G401 (cell line): ENCODE data around the gene RNF126. TPM values are rescaled to one million over a fixed set of nuclear protein-coding genes. Genes with fewer than 3 reads are reported as not detected.
"Not testable (repeated sequence)": the region's sequence is repeated elsewhere in the genome, so short reads cannot be mapped to it uniquely, and the experiment has no call there.

Experiments
- DNase-seq: peaks from one replicate; pipeline ENCODE4 v3.0.0-alpha.2; 2015; ENCODE audit warnings: low spot score
- in situ Hi-C: cut with HindIII; loops from 2 replicates; pipeline ENCODE4 v1.10.0; 2016; ENCODE audit warnings: low sequenced_read_pairs, mixed read lengths
- total RNA-seq: library from RNA; depleted of rRNA; stranded (reverse); fragments of >200 nt; shearing (Covaris generic); gene quantifications from 2 replicates; pipeline ENCODE4 v1.2.3, GENCODE V29; 2014

RNF126 gene
- total RNA-seq, 1 experiment from 2014 or later = 48.7 TPM

DNA sequence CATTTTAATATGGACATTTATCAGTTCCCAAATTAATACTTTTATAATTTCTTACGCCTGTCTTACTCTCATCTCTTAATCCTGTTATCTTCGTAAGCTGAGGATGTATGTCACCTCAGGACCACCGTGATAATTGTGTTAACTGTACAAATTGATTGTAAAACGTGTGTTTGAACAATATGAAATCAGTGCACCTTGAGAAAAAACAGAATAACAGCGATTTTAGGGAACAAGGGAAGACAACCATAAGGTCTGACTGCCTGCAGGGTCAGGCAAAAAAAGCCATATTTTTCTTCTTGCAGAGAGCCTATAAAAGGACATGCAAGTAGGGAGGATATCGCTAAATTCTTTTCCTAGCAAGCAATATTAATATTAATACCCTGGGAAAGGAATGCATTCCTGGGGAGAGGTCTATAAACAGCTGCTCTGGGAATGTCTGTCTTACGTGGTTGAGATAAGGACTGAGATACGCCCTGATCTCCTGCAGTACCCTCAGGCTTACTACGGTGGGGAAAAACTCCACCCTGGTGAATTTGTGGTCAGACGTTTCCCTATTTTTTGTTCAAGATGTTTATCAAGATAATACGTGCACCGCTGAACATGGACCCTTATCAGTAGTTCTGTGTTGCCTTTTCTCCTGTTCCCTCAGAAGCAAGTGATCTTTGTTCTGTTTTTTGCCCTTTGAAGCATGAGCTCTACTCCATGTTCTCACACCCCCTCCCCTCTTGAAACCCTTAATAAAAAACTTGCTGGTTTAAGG lies 5.8 kb upstream of the RNF126 start:
- DNase-seq, in situ Hi-C loops: not testable (repeated sequence)

DNA sequence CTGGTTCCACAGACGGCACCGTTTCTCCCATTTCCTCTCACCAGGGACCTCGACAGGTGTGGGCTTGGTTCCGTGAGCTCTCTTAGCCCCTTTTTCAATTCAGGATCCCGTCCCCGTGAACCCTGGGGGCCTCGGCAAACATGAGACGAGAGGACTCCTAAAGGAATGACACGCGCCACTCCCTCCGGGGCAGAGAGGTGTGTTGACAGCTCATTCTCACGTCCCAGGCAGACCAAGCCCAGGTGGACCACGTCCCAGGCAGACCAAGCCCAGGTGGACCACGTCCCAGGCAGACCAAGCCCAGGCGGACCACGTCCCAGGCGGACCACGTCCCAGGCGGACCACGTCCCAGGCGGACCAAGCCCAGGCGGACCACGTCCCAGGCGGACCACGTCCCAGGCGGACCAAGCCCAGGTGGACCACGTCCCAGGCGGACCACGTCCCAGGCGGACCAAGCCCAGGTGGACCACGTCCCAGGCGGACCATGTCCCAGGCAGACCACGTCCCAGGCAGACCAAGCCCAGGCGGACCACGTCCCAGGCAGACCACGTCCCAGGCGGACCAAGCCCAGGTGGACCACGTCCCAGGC lies 4.1 kb upstream of the RNF126 start:
- DNase-seq, in situ Hi-C loops: not testable (repeated sequence)

GRCh38 chr19:664913-665443 lies 2.0 kb upstream of the RNF126 start:
- DNase-seq = peak; percentile 80
- in situ Hi-C loops = no loop called here

GRCh38 chr19:663682-664117 lies 686 bp upstream of the RNF126 start:
- in situ Hi-C loops = no loop called here
- no peak for DNase-seq

GRCh38 chr19:662207-662961 lies 630 bp downstream of the RNF126 start:
- no peak for DNase-seq
- in situ Hi-C loops = no loop called here

GRCh38 chr19:661427-662196 lies 1.4 kb downstream of the RNF126 start:
- DNase-seq = no peak
- in situ Hi-C loops = no loop called here

- in situ Hi-C loops = no loop called here
- DNase-seq = no peak
These were observed 2.1 kb downstream of the RNF126 start for GRCh38 chr19:660793-661426.

GRCh38 chr19:658916-659839 lies 3.8 kb downstream of the RNF126 start:
- DNase-seq = peak; percentile 64
- in situ Hi-C loops = no loop called here

DNA sequence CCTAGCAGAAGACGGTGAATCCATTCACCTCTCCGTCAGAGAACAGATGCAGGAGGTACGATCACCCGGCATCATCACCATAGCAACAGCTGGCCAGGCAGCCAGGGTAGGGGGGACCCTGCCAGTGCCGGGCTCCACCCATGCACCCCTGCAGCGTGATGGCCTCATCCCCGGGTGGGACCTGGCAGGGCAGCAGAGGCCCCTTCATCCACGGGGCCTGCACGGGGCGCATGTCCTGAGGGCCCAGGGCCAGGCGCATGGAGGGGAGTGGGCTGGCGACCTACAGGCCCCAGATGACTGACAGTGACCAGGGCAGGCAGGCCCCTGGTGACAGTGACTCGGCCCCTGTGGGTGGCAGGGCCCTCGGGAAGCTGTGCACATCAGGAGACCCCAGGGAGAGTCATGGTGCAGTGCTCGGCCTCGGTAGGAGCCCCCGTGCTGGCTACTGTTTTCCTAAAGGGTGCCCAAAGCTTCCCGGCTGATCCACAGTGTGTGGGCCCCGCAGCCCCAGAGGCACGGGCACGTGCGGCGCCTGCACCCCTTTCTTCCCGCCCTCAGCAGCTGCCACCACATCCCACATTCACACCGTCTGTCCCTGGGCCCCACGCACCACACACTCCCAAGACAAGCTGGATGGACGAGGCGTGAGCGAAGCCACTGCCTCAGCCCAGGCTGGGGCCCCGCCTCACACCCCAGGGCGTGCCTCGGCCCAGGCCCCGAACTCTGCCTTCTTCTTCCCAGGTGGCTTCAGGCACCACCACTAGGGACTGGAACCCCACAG lies 4.8 kb downstream of the RNF126 start:
- DNase-seq = no peak
- in situ Hi-C loops = no loop called here

DNA sequence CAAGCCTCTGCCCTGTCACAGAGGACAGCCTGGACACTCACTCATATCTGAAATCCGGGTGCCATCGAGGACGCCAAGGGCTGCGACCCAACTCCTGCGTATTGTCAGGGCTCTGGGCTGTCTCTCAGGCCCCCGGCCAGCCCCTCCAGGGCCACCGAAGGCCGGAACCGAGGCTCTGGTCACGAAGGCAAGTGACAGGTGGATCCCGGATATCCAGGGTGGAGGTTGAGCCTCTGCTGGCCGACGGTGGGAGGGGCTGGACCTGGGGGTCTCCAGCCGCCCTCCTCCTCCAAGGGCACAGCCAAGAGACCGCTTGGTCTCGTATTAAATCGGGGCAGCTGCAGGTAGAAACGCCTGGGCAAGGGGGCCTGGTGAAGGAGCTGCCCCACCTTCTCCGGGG lies 5.4 kb downstream of the RNF126 start:
- no peak for DNase-seq
- in situ Hi-C loops = no loop called here

GRCh38 chr19:656751-657559 lies 6.1 kb downstream of the RNF126 start:
- DNase-seq = no peak
- in situ Hi-C loops = no loop called here

DNA sequence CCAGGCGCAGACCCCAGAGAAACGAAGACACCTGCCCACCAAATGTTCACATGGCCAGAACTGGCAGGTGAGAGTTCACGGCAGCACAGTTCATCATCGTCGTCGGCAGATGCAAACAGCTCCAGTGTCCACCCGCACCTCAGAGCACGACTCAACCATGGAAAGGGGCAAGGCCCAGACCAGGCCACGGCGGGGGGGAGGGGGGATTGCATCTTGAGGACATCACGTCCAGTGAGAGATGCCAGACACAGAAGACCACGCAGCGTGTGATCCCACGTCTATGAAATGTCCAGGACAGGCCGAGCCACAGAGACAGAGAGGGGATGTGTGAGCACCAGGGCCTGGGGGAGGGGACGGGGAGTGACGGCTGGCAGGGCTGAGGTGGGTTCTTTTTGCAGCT lies 7.3 kb downstream of the RNF126 start:
- no peak for DNase-seq
- in situ Hi-C loops = no loop called here

GRCh38 chr19:653425-653824 lies 9.6 kb downstream of the RNF126 start:
- in situ Hi-C loops = no loop called here
- DNase-seq = no peak

DNA sequence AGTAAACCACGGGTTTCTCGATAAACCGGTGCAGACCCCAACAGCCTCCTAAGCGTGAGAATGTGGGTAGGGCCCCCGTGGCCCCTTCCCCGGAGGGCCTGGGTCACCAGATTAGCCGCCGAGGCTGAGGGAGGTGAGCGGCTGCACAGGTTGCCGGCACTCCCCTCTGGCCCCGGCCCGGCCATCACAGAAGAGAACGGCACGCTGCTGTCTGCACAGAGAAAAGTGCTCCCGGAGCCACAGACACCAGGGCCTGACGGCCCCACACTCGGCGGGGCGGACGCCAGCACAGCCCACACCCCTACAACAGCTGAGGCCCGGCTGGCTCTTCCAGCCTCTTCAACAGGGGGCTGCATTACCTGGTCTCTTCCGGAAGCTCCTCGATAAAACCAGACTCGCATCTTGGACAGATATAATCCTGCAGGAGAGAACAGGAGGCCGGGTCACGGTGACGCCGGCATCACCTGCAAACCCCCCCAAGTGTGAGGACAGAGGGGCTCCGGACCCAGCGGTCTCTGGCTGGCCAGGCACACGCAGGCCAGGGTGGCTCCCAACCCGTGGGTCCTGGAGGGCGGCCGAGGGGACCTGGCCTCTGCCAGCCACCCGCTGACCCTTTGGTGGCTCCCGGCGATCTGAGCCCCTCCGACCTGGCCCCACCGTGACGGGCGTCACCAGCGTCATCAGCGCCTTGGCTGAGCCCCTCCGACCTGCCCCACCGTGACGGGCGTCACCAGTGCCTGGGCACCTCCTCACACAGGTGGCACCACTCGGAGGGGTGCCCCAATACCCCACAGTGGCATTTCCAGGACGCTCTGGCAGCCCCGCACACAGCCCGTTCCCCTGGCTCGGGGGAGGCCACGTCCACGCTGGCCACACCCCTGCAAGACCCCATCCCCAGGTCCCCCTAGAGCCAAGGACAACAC lies 10.3 kb downstream of the RNF126 start:
- in situ Hi-C loops = no loop called here

GRCh38 chr19:651991-652390 lies 11.0 kb downstream of the RNF126 start:
- DNase-seq = no peak
- in situ Hi-C loops = no loop called here

More for the DNA sequence above, 10.3 kb downstream of the RNF126 start:
- DNase-seq = no peak
